Ovary (tissue), 3 donors: ENCODE data around the gene PLSCR3.

Source experiments
- CTCF ChIP-seq, 3 donors: fragments of 450-650 bp in 2 of 3; fragments of 200-600 bp in 1 of 3; IDR thresholded peaks; one replicate each; pipeline versions ENCODE4 v1.5.1 to v1.8.0; 2016 to 2022; ENCODE audit warnings: antibody characterized with exemption in 3 of 3, mild to moderate bottlenecking in 1 of 3
- POLR2A ChIP-seq: fragments of 450-650 bp; IDR thresholded peaks from one replicate; pipeline ENCODE4 v1.6.1; 2017; ENCODE audit warnings: antibody characterized with exemption, mild to moderate bottlenecking, moderate library complexity
- donor health status: DM: no; HTN: no; CAD: no.

GRCh38 chr17:7393613-7394451 lies 493 bp downstream of the PLSCR3 start:
- TF ChIP-seq CTCF (IDR thresholded peaks at IDR 0.05) (no peak), POLR2A (no peak)
